ENCODE results near the gene CREG1.

DNA sequence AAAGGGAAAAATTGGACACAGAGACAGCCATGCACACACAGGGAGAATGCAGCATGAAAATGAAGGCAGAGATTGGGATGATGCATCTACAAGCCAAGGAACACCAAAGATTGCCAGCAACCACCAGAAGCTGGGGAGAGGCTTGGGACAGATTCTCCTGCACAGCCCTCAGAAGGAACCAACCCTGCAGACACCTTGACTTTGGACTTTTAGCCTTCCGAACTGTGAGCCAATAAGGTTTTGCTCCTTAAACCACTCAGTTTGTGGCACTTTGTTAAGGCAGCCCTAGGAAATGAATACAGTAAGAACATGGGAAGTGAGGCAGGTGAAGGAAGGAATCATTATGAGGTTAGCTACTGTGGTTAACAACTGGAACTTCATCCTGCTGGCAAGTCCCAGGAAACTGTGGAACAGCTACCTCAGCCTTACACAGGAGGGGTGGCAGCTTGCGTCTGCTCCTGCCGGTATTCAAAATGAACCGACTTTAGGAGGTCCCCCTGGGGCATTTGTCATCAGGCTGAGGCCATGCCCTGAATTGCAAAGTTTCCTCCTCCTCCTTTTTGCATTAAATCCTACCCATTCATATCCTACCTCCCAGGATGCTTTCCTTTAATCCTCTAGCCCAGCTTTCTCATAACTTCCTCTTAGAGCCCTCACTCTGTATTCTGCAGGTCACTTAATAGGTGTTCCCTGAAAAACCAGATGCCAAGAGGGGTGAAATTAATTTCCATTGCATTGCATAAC is 50.7 kb downstream of the CREG1 start:
- TF ChIP-seq GATA2 (IDR thresholded peaks at IDR 0.05; ENCODE audit: low read depth, low read length) = no peak
- no peak for TF ChIP-seq GATA3 (IDR thresholded peaks at IDR 0.05; ENCODE audit: low read depth, low read length)

All from SH-SY5Y (cell line).